Fibroblast of lung (primary cell): Measurements from ENCODE around the gene CFAP206. TPM values are rescaled to one million over a fixed set of nuclear protein-coding genes. Genes with fewer than 3 reads are reported as not detected.

Experiments used
- DNase-seq, 2 donors: peaks; one replicate each; pipeline versions ENCODE4 v3.0.0 to v3.0.0-alpha.2; 2010; ENCODE audit warnings: low read depth in 2 of 2
- H2AFZ ChIP-seq: 2 replicates; pipeline ENCODE4 v1.5.1; 2012; ENCODE audit warnings: low read length, control low read depth, inconsistent platforms
- H3K27ac ChIP-seq: 2 replicates; pipeline ENCODE4 v1.5.1; 2011; ENCODE audit warnings: low read length, control low read depth; ENCODE audit not compliant: insufficient read depth
- H3K27me3 ChIP-seq: 2 replicates; pipeline ENCODE4 v1.5.1; 2011; ENCODE audit warnings: mild to moderate bottlenecking, low read length; ENCODE audit not compliant: control insufficient read depth, insufficient read depth
- H3K36me3 ChIP-seq: 2 replicates; pipeline ENCODE4 v1.5.1; 2011; ENCODE audit warnings: low read length; ENCODE audit not compliant: control insufficient read depth, insufficient read depth
- H3K4me1 ChIP-seq: 2 replicates; pipeline ENCODE4 v1.5.1; 2011; ENCODE audit warnings: low read length; ENCODE audit not compliant: control insufficient read depth, insufficient read depth; ENCODE audit errors: extremely low read depth
- H3K4me2 ChIP-seq: 2 replicates; pipeline ENCODE4 v1.5.1; 2011; ENCODE audit warnings: low read length, control low read depth; ENCODE audit not compliant: insufficient read depth; ENCODE audit errors: extremely low read depth
- H3K4me3 ChIP-seq, 4 experiments: fragments of 200-600 bp in 1 of 4; sonication (generic) in 1 of 4; replicated peaks in 1 of 4; 2 replicates each; pipeline ENCODE4 v1.5.1; 2011 to 2016; ENCODE audit warnings: low read length in 4 of 4, low read depth in 3 of 4, mild to moderate bottlenecking in 3 of 4, control low read depth in 2 of 4, inconsistent platforms in 1 of 4, mixed read lengths in 1 of 4; ENCODE audit not compliant: insufficient read depth in 1 of 4; ENCODE audit errors: control extremely low read depth in 1 of 4
- H3K79me2 ChIP-seq: 2 replicates; pipeline ENCODE4 v1.5.1; 2012; ENCODE audit warnings: mild to moderate bottlenecking, low read length, inconsistent platforms; ENCODE audit not compliant: control insufficient read depth, insufficient read depth
- H3K9ac ChIP-seq: 2 replicates; pipeline ENCODE4 v1.5.1; 2011; ENCODE audit warnings: mild to moderate bottlenecking, low read length, control low read depth; ENCODE audit not compliant: insufficient read depth
- H3K9me3 ChIP-seq: 2 replicates; pipeline ENCODE4 v1.5.1; 2012; ENCODE audit warnings: low read depth, low read length; ENCODE audit not compliant: control insufficient read depth, insufficient read depth
- H4K20me1 ChIP-seq: 2 replicates; pipeline ENCODE4 v1.5.1; 2011; ENCODE audit warnings: low read length; ENCODE audit not compliant: control insufficient read depth, insufficient read depth; ENCODE audit errors: extremely low read depth
- EZH2 ChIP-seq: IDR thresholded peaks from 2 replicates; pipeline ENCODE4 v1.5.1; 2012; ENCODE audit warnings: low read length, control low read depth, mild to moderate bottlenecking; ENCODE audit errors: missing control alignments
- polyA plus RNA-seq, 2 donors: library from polyadenylated mRNA; depleted of rRNA in 1 of 2; stranded (reverse) in 1 of 2; unstranded in 1 of 2; fragments of >200 nt; gene quantifications; 2 replicates each; pipeline ENCODE4 v1.2.1, GENCODE V29; 2011 to 2012; ENCODE audit warnings: missing spikeins in 1 of 2
- total RNA-seq: library from RNA; depleted of rRNA; stranded (reverse); fragments of >200 nt; gene quantifications from 2 replicates; pipeline ENCODE4 v1.2.1, GENCODE V29; 2014
- TF ChIP-seq, protein P1 (sequence below), 2 donors: IDR thresholded peaks in 1 of 2; conservative IDR thresholded peaks in 1 of 2; 1 replicate in 1 of 2; 2 replicates in 1 of 2; pipeline ENCODE4 v1.5.1; 2011 to 2012; ENCODE audit warnings: low read length in 2 of 2, control low read depth in 1 of 2, inconsistent platforms in 1 of 2, low read depth in 1 of 2, mild to moderate bottlenecking in 1 of 2

Gene CFAP206
- total and polyA plus RNA-seq, 2 donors (not counting 1 experiment from before 2014, with no cell fraction given) = under 0.01 to 0.26 TPM

DNA sequence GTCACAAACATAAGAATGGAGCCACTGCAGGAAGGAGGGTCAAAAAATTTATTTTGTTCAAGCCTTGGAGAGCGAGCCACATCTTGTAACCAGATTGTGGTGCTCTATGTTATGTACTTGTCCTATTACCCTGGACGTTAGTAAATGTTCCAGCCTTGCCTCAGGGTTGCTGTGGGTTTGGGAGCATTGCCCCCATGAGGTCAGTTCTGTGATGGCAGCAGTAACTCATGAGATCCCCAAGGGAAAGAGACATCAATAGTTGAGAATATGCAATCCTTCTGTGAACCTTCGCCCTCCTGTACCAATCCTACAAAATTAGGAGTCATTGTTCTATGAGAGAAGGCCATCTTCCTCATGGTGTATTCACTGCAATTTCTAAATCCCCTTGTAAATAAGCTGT is 16.4 kb upstream of the CFAP206 start:
- no peak for TF ChIP-seq EZH2
- TF ChIP-seq, protein P1, sequence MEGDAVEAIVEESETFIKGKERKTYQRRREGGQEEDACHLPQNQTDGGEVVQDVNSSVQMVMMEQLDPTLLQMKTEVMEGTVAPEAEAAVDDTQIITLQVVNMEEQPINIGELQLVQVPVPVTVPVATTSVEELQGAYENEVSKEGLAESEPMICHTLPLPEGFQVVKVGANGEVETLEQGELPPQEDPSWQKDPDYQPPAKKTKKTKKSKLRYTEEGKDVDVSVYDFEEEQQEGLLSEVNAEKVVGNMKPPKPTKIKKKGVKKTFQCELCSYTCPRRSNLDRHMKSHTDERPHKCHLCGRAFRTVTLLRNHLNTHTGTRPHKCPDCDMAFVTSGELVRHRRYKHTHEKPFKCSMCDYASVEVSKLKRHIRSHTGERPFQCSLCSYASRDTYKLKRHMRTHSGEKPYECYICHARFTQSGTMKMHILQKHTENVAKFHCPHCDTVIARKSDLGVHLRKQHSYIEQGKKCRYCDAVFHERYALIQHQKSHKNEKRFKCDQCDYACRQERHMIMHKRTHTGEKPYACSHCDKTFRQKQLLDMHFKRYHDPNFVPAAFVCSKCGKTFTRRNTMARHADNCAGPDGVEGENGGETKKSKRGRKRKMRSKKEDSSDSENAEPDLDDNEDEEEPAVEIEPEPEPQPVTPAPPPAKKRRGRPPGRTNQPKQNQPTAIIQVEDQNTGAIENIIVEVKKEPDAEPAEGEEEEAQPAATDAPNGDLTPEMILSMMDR (conservative IDR thresholded peaks at IDR 0.05 in 1 of 2, IDR thresholded peaks at IDR 0.05 in 1 of 2; ENCODE audit: low read depth in 1 of 2, low read length in 2 of 2) = peak; percentile 49 to 53
- H2AFZ ChIP-seq = no peak overlapping the region
- H3K79me2 ChIP-seq = no peaks in the 10 kb centered on the region
- no peak overlapping the region for H3K9ac ChIP-seq
- H3K36me3 ChIP-seq = no peaks in the 10 kb centered on the region
- H3K27ac ChIP-seq = no peak overlapping the region
- DNase-seq = peak in 1 of 2 donors; percentile 36
- H3K4me1 ChIP-seq = no peaks in the 10 kb centered on the region
- H3K4me3 ChIP-seq = no peak overlapping the region
- H3K27me3 ChIP-seq = no peaks in the 10 kb centered on the region
- no peaks in the 10 kb centered on the region for H3K9me3 ChIP-seq
- H3K4me2 ChIP-seq = no peak overlapping the region
- no peaks in the 10 kb centered on the region for H4K20me1 ChIP-seq

DNA sequence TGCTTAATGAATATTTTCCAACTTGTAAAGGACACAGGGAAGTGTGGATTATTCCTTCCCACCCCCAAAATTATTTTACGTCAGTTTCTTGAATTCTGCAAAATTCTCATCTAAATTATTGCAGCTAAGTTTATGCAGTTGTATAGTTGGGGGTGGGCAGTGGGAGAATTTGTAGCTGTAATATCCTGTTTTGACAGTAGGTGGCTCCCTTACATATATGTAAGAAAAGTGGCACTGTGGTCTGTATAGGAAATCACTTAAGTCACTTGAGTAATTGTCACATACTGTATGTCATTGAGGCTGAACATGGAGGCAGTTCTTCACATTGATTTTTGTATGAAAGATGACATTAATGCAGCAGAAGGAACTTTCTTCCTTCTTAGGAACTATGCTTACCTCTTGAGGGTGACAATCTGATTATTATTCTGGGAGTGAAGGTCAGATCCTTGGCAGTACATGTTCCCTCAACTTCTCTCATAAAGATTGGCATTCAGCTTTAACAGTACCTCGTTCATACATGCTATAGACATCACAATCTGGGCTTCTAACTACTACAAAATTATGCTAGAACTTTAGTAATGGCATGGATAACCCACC is 14.6 kb upstream of the CFAP206 start:
- Histone ChIP-seq H2AFZ (no peak overlapping the region), H3K79me2 (no peaks in the 10 kb centered on the region), H3K36me3 (no peaks in the 10 kb centered on the region), H3K9ac (no peak overlapping the region), H3K4me3 (no peak overlapping the region), H3K4me1 (no peaks in the 10 kb centered on the region), H3K27ac (no peak overlapping the region), H3K4me2 (no peak overlapping the region), H4K20me1 (no peaks in the 10 kb centered on the region), H3K9me3 (no peaks in the 10 kb centered on the region), H3K27me3 (no peaks in the 10 kb centered on the region)
- TF ChIP-seq, protein P1 (conservative IDR thresholded peaks at IDR 0.05 in 1 of 2, IDR thresholded peaks at IDR 0.05 in 1 of 2; ENCODE audit: low read depth in 1 of 2, low read length in 2 of 2) = peak; percentile 52 to 73
- no peak for TF ChIP-seq EZH2
- peak; percentile 63 to 78 for DNase-seq

DNA sequence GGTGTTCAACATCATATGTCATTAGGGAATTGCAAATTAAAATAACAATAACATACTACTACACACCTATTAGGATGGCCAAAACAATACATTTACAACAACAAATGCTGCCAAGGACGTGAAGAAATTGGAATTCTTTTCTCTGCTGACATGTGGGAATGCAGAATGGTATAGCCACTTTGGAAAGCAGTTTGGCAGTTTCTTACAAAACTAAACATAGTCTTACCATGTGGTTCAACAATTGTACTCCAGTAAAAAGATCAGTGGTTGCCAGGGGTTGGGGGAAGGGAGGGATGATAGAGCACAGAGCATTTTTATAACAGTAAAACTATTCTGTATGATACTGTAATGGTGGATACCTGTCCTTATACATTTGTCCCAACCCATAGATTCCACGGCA is 12.3 kb upstream of the CFAP206 start:
- Histone ChIP-seq H3K4me2 (no peak overlapping the region), H3K9ac (no peak overlapping the region), H3K79me2 (no peaks in the 10 kb centered on the region), H3K36me3 (no peaks in the 10 kb centered on the region), H3K27me3 (no peaks in the 10 kb centered on the region), H4K20me1 (no peaks in the 10 kb centered on the region), H3K4me3 (no peak overlapping the region), H3K9me3 (no peaks in the 10 kb centered on the region), H3K27ac (no peak overlapping the region), H2AFZ (no peak overlapping the region), H3K4me1 (no peaks in the 10 kb centered on the region)
- no peak for TF ChIP-seq EZH2
- TF ChIP-seq, protein P1 (conservative IDR thresholded peaks at IDR 0.05 in 1 of 2, IDR thresholded peaks at IDR 0.05 in 1 of 2; ENCODE audit: low read depth in 1 of 2, low read length in 2 of 2) = no peak
- DNase-seq = no peak
